Glutamatergic neuron (in vitro differentiated cells): ENCODE data around the gene GPR137B. TPM values are rescaled to one million over a fixed set of nuclear protein-coding genes. Genes with fewer than 3 reads are reported as not detected.

Experiments
- DNase-seq: peaks from one replicate; pipeline ENCODE4 v3.0.0; 2022
- H3K27ac Mint-ChIP-seq: one replicate; pipeline ENCODE4 v1.8.0; 2020; ENCODE audit warnings: mild to moderate bottlenecking, mixed read lengths, inconsistent platforms; ENCODE audit not compliant: unreplicated experiment
- H3K27me3 Mint-ChIP-seq: one replicate; pipeline ENCODE4 v1.8.0; 2020; ENCODE audit warnings: mild to moderate bottlenecking, moderate library complexity, mixed read lengths, inconsistent platforms; ENCODE audit not compliant: unreplicated experiment
- H3K36me3 Mint-ChIP-seq: one replicate; pipeline ENCODE4 v1.8.0; 2020; ENCODE audit warnings: mild to moderate bottlenecking, mixed read lengths, inconsistent platforms; ENCODE audit not compliant: unreplicated experiment
- H3K4me1 Mint-ChIP-seq: one replicate; pipeline ENCODE4 v1.8.0; 2020; ENCODE audit warnings: mild to moderate bottlenecking, low read depth, mixed read lengths, inconsistent platforms; ENCODE audit not compliant: unreplicated experiment
- H3K4me3 Mint-ChIP-seq: one replicate; pipeline ENCODE4 v1.8.0; 2020; ENCODE audit warnings: mild to moderate bottlenecking, mixed read lengths, inconsistent platforms; ENCODE audit not compliant: unreplicated experiment
- H3K9me3 Mint-ChIP-seq: one replicate; pipeline ENCODE4 v1.8.0; 2020; ENCODE audit warnings: mild to moderate bottlenecking, moderate library complexity, mixed read lengths, inconsistent platforms; ENCODE audit not compliant: unreplicated experiment
- CTCF ChIP-seq: fragments of 200-600 bp; sonication (generic); IDR thresholded peaks from one replicate; pipeline ENCODE4 v1.5.0; 2021; ENCODE audit not compliant: partially characterized antibody, unreplicated experiment
- total RNA-seq: library from RNA; stranded (reverse); fragmentation: NEBNext Ultra II Directional; extraction: Animal tissue kit (Norgen Biotek cat#: 25700); gene quantifications from one replicate; pipeline ENCODE4 v1.2.1, GENCODE V29; 2021; ENCODE audit not compliant: unreplicated experiment

GPR137B gene
- total RNA-seq, 1 donor from 2014 or later: 22.5 TPM

GRCh38 chr1:236124965-236125364, 17.4 kb upstream of the GPR137B start:
- DNase-seq: peak; percentile 5
- H3K4me1 Mint-ChIP-seq: peaks cover 7% of the 10 kb centered on the region

GRCh38 chr1:236127045-236127444, 15.3 kb upstream of the GPR137B start:
- peaks cover 7% of the 10 kb centered on the region for H3K4me1 Mint-ChIP-seq
- H3K27ac Mint-ChIP-seq: no peak overlapping the region
- peaks cover 3% of the 10 kb centered on the region for H3K9me3 Mint-ChIP-seq
- TF ChIP-seq CTCF: no peak
- no peak overlapping the region for H3K4me3 Mint-ChIP-seq
- peaks cover 4% of the 10 kb centered on the region for H3K36me3 Mint-ChIP-seq
- peak; percentile 1 for DNase-seq
- peaks cover 8% of the 10 kb centered on the region for H3K27me3 Mint-ChIP-seq

More at GRCh38 chr1:236124965-236125364, 17.4 kb upstream of the GPR137B start:
- TF ChIP-seq CTCF: no peak
- H3K4me3 Mint-ChIP-seq: no peak overlapping the region
- peaks cover 3% of the 10 kb centered on the region for H3K9me3 Mint-ChIP-seq
- no peak overlapping the region for H3K27ac Mint-ChIP-seq
- peaks cover 8% of the 10 kb centered on the region for H3K27me3 Mint-ChIP-seq
- peaks cover 4% of the 10 kb centered on the region for H3K36me3 Mint-ChIP-seq

- H3K27me3 Mint-ChIP-seq: peaks cover 7% of the 10 kb centered on the region
- TF ChIP-seq CTCF: no peak
- H3K4me3 Mint-ChIP-seq: no peak overlapping the region
- peaks cover 7% of the 10 kb centered on the region for H3K4me1 Mint-ChIP-seq
- H3K36me3 Mint-ChIP-seq: peaks cover 4% of the 10 kb centered on the region
- H3K27ac Mint-ChIP-seq: peak overlapping the region; percentile 14
- DNase-seq: peak; percentile 28
- peaks cover 7% of the 10 kb centered on the region for H3K9me3 Mint-ChIP-seq
Measured at GRCh38 chr1:236128646-236129178, 13.6 kb upstream of the GPR137B start.

- peaks cover 6% of the 10 kb centered on the region for H3K27me3 Mint-ChIP-seq
- DNase-seq: peak; percentile 17
- peaks cover 7% of the 10 kb centered on the region for H3K4me1 Mint-ChIP-seq
- H3K4me3 Mint-ChIP-seq: no peak overlapping the region
- H3K9me3 Mint-ChIP-seq: peaks cover 7% of the 10 kb centered on the region
- TF ChIP-seq CTCF: no peak
- H3K36me3 Mint-ChIP-seq: peaks cover 4% of the 10 kb centered on the region
- peak overlapping the region; percentile 89 for H3K27ac Mint-ChIP-seq
Measured at GRCh38 chr1:236129306-236129705, 13.0 kb upstream of the GPR137B start.

GRCh38 chr1:236130372-236130771, 12.0 kb upstream of the GPR137B start:
- Mint-ChIP-seq H3K27me3 (peaks cover 8% of the 10 kb centered on the region), H3K36me3 (peaks cover 4% of the 10 kb centered on the region), H3K27ac (no peak overlapping the region), H3K4me1 (peaks cover 7% of the 10 kb centered on the region), H3K9me3 (peaks cover 4% of the 10 kb centered on the region), H3K4me3 (no peak overlapping the region)
- DNase-seq: no peak
- no peak for TF ChIP-seq CTCF
